H9 (cell line): Measurements from ENCODE around the gene MARCHF7. TPM values are rescaled to one million over a fixed set of nuclear protein-coding genes. Genes with fewer than 3 reads are reported as not detected.

ENCODE experiments used
- DNase-seq: peaks from one replicate; pipeline ENCODE4 v3.0.0-alpha.2; 2017
- H2AFZ ChIP-seq: one replicate; pipeline ENCODE4 v1.6.1; 2013; ENCODE audit warnings: mild to moderate bottlenecking, low read length, control low read depth, moderate library complexity
- H2AK5ac ChIP-seq: 2 replicates; pipeline ENCODE4 v1.6.1; 2013; ENCODE audit warnings: low read length, control low read depth, mixed read lengths; ENCODE audit not compliant: insufficient read length
- H2BK120ac ChIP-seq: one replicate; pipeline ENCODE4 v1.6.1; 2013; ENCODE audit warnings: low read depth, mild to moderate bottlenecking, low read length, control low read depth, inconsistent platforms; ENCODE audit not compliant: poor library complexity, severe bottlenecking
- H2BK12ac ChIP-seq: 2 replicates; pipeline ENCODE4 v1.6.1; 2013; ENCODE audit warnings: low read length, control low read depth, mixed read lengths, low read depth; ENCODE audit not compliant: insufficient read length
- H2BK15ac ChIP-seq: 2 replicates; pipeline ENCODE4 v1.6.1; 2013; ENCODE audit warnings: low read depth, low read length, control low read depth
- H2BK20ac ChIP-seq: one replicate; pipeline ENCODE4 v1.6.1; 2013; ENCODE audit warnings: low read depth, mild to moderate bottlenecking, low read length, control low read depth, inconsistent platforms; ENCODE audit not compliant: poor library complexity, severe bottlenecking
- H2BK5ac ChIP-seq: 2 replicates; pipeline ENCODE4 v1.6.1; 2013; ENCODE audit warnings: low read length, control low read depth, mixed read lengths; ENCODE audit not compliant: insufficient read length
- H3K14ac ChIP-seq: 2 replicates; pipeline ENCODE4 v1.6.1; 2013; ENCODE audit warnings: low read length, control low read depth; ENCODE audit not compliant: insufficient read depth
- H3K18ac ChIP-seq: 2 replicates; pipeline ENCODE4 v1.6.1; 2013; ENCODE audit warnings: low read depth, mild to moderate bottlenecking, mixed read lengths, low read length, control low read depth; ENCODE audit not compliant: insufficient read length
- H3K23ac ChIP-seq: 2 replicates; pipeline ENCODE4 v1.6.1; 2013; ENCODE audit warnings: low read length, control low read depth, mixed read lengths, low read depth; ENCODE audit not compliant: insufficient read length
- H3K23me2 ChIP-seq: 2 replicates; pipeline ENCODE4 v1.6.1; 2013; ENCODE audit warnings: low read depth, mild to moderate bottlenecking, mixed read lengths, low read length, control low read depth; ENCODE audit not compliant: insufficient read length, poor library complexity, severe bottlenecking
- H3K27ac ChIP-seq: 2 replicates; pipeline ENCODE4 v1.5.1; 2013; ENCODE audit warnings: low read length, control low read depth, mixed read lengths, low read depth; ENCODE audit not compliant: insufficient read length
- H3K27me3 ChIP-seq: 2 replicates; pipeline ENCODE4 v1.6.1; 2013; ENCODE audit warnings: low read length, control low read depth, inconsistent platforms; ENCODE audit not compliant: insufficient read depth
- H3K4ac ChIP-seq: 2 replicates; pipeline ENCODE4 v1.6.1; 2013; ENCODE audit warnings: low read depth, mild to moderate bottlenecking, control low read depth, inconsistent platforms, low read length, moderate library complexity
- H3K4me1 ChIP-seq: 2 replicates; pipeline ENCODE4 v1.6.1; 2013; ENCODE audit warnings: low read length, control low read depth, inconsistent platforms; ENCODE audit not compliant: insufficient read depth
- H3K4me2 ChIP-seq: 2 replicates; pipeline ENCODE4 v1.6.1; 2013; ENCODE audit warnings: low read length, control low read depth, mixed read lengths; ENCODE audit not compliant: insufficient read length, insufficient read depth
- H3K56ac ChIP-seq: 2 replicates; pipeline ENCODE4 v1.6.1; 2013; ENCODE audit warnings: low read depth, mild to moderate bottlenecking, mixed read lengths, low read length, control low read depth; ENCODE audit not compliant: insufficient read length
- H3K79me1 ChIP-seq: 2 replicates; pipeline ENCODE4 v1.6.1; 2013; ENCODE audit warnings: low read depth, mild to moderate bottlenecking, moderate library complexity, low read length, control low read depth, inconsistent platforms; ENCODE audit not compliant: insufficient read depth, poor library complexity, severe bottlenecking
- H3K79me2 ChIP-seq: 2 replicates; pipeline ENCODE4 v1.6.1; 2013; ENCODE audit warnings: low read length, control low read depth, inconsistent platforms; ENCODE audit not compliant: insufficient read depth
- H3K9ac ChIP-seq: 2 replicates; pipeline ENCODE4 v1.6.1; 2013; ENCODE audit warnings: low read length, control low read depth, mixed read lengths; ENCODE audit not compliant: insufficient read length; ENCODE audit errors: extremely low read depth
- H3K9me3 ChIP-seq: one replicate; pipeline ENCODE4 v1.6.1; 2013; ENCODE audit warnings: low read depth, low read length, inconsistent platforms; ENCODE audit not compliant: control insufficient read depth
- H3T11ph ChIP-seq: one replicate; pipeline ENCODE4 v1.6.1; 2013; ENCODE audit warnings: mild to moderate bottlenecking, low read length, control low read depth, inconsistent platforms
- H4K20me1 ChIP-seq: one replicate; pipeline ENCODE4 v1.6.1; 2013; ENCODE audit not compliant: control insufficient read depth, insufficient read length, insufficient read depth
- H4K5ac ChIP-seq: 2 replicates; pipeline ENCODE4 v1.6.1; 2013; ENCODE audit warnings: low read depth, mild to moderate bottlenecking, mixed read lengths, low read length, control low read depth; ENCODE audit not compliant: insufficient read length
- H4K8ac ChIP-seq: replicated peaks from 2 replicates; pipeline ENCODE4 v1.6.1; 2013; ENCODE audit warnings: low read length, control low read depth, mixed read lengths, low read depth; ENCODE audit not compliant: insufficient read length
- H4K91ac ChIP-seq: 2 replicates; pipeline ENCODE4 v1.6.1; 2013; ENCODE audit warnings: low read depth, mild to moderate bottlenecking, moderate library complexity, mixed read lengths, low read length, control low read depth; ENCODE audit not compliant: insufficient read length
- H3K27ac Mint-ChIP-seq, 3 experiments: 2 replicates in 2 of 3; 3 replicates in 1 of 3; pipeline ENCODE4 v1.8.0; 2020 to 2021; ENCODE audit warnings: mixed read lengths in 3 of 3, mild to moderate bottlenecking in 1 of 3, moderate library complexity in 1 of 3
- H3K27me3 Mint-ChIP-seq: 2 replicates; pipeline ENCODE4 v1.8.0; 2021; ENCODE audit warnings: low read depth, mild to moderate bottlenecking, moderate library complexity, mixed read lengths
- H3K36me3 Mint-ChIP-seq, 3 experiments: 2 replicates in 2 of 3; 3 replicates in 1 of 3; pipeline ENCODE4 v1.8.0; 2020 to 2021; ENCODE audit warnings: low read depth in 3 of 3, mixed read lengths in 3 of 3; ENCODE audit not compliant: insufficient read depth in 1 of 3
- H3K4me1 Mint-ChIP-seq, 2 experiments: 2 replicates each; pipeline ENCODE4 v1.8.0; 2020; ENCODE audit warnings: mixed read lengths in 2 of 2
- H3K4me3 Mint-ChIP-seq, 2 experiments: 2 replicates in 1 of 2; 3 replicates in 1 of 2; pipeline ENCODE4 v1.8.0; 2020 to 2021; ENCODE audit warnings: mild to moderate bottlenecking in 2 of 2, mixed read lengths in 2 of 2, moderate library complexity in 1 of 2
- H3K9me3 Mint-ChIP-seq, 2 experiments: 2 replicates in 1 of 2; 3 replicates in 1 of 2; pipeline ENCODE4 v1.8.0; 2020; ENCODE audit warnings: mild to moderate bottlenecking in 2 of 2, mixed read lengths in 2 of 2, moderate library complexity in 1 of 2
- CTCF ChIP-seq: fragments of 200-600 bp; sonication (generic); conservative IDR thresholded peaks from 3 replicates; pipeline ENCODE4 v1.8.0; 2021; ENCODE audit warnings: antibody characterized with exemption, mild to moderate bottlenecking
- WGBS: extraction: QIAGEN DNeasy Blood & Tissue Kit; methylation state at CpG from one replicate; pipeline ENCODE4 v1.1.7; 2013; ENCODE audit warnings: missing lambda C conversion rate, low lambda C conversion rate, mixed read lengths; ENCODE audit not compliant: insufficient read length; ENCODE audit errors: extremely low coverage; 5-methylcytosine and 5-hydroxymethylcytosine counted together
- total RNA-seq: library from RNA; stranded (reverse); gene quantifications from 2 replicates; pipeline ENCODE4 v1.2.1, GENCODE V29; 2021

MARCHF7 gene
- total RNA-seq, 1 experiment from 2014 or later = 111 TPM

- Histone ChIP-seq H3K27ac (no peak overlapping the region), H3K18ac (no peak overlapping the region), H2AK5ac (no peak overlapping the region), H3K4me1 (no peaks in the 10 kb centered on the region), H3K9me3 (no peaks in the 10 kb centered on the region), H3K4me2 (no peak overlapping the region), H2AFZ (no peak overlapping the region), H4K91ac (no peak overlapping the region), H3K23ac (no peak overlapping the region), H4K5ac (no peak overlapping the region), H3K4ac (no peak overlapping the region), H4K8ac (no peak overlapping the region), H2BK20ac (no peak overlapping the region), H3K27me3 (no peaks in the 10 kb centered on the region), H4K20me1 (no peaks in the 10 kb centered on the region), H3K79me1 (no peaks in the 10 kb centered on the region), H3K14ac (no peak overlapping the region), H3K56ac (no peak overlapping the region), H3T11ph (no peak overlapping the region), H2BK5ac (no peak overlapping the region), H2BK12ac (no peak overlapping the region), H2BK15ac (no peak overlapping the region), H3K79me2 (no peaks in the 10 kb centered on the region), H3K9ac (no peak overlapping the region), H2BK120ac (no peak overlapping the region), H3K23me2 (no peaks in the 10 kb centered on the region)
- Mint-ChIP-seq H3K9me3 (no peaks in the 10 kb centered on the region), H3K27ac (no peak overlapping the region), H3K36me3 (peaks cover 0 to 11% (median 7%) of the 10 kb centered on the region in 3 experiments; a peak in 4 of 7 replicates), H3K4me3 (no peak overlapping the region), H3K27me3 (no peaks in the 10 kb centered on the region; the same call in 1 of the 2 replicates), H3K4me1 (peaks cover 7 to 9% of the 10 kb centered on the region in 2 experiments)
- no peak for TF ChIP-seq CTCF
- WGBS = no CpG with 5 or more reads among the region's 10 CpGs
- DNase-seq = no peak
These were observed 5.8 kb upstream of the MARCHF7 start for GRCh38 chr2:159706385-159706980.
